HUES6 (cell line): ENCODE data around the gene UBAC2.
"Not testable (repeated sequence)": the region's sequence is repeated elsewhere in the genome, so short reads cannot be mapped to it uniquely, and the experiment has no call there.

ENCODE experiments used
- H3K27ac ChIP-seq: 2 replicates; pipeline ENCODE4 v1.7.0; 2013; ENCODE audit warnings: low read depth, mild to moderate bottlenecking, low read length, inconsistent platforms
- H3K27me3 ChIP-seq: 2 replicates; pipeline ENCODE4 v1.6.1; 2013; ENCODE audit warnings: low read length; ENCODE audit not compliant: control insufficient read depth, insufficient read depth
- H3K36me3 ChIP-seq: 2 replicates; pipeline ENCODE4 v1.6.1; 2013; ENCODE audit warnings: low read length; ENCODE audit not compliant: control insufficient read depth, insufficient read depth
- H3K4me1 ChIP-seq: 2 replicates; pipeline ENCODE4 v1.6.1; 2013; ENCODE audit warnings: low read length; ENCODE audit not compliant: control insufficient read depth, insufficient read depth
- H3K4me3 ChIP-seq: 2 replicates; pipeline ENCODE4 v1.5.1; 2013; ENCODE audit warnings: low read depth, low read length
- H3K9ac ChIP-seq: one replicate; pipeline ENCODE4 v1.6.1; 2013; ENCODE audit warnings: mild to moderate bottlenecking, low read length
- H3K9me3 ChIP-seq: 2 replicates; pipeline ENCODE4 v1.6.1; 2013; ENCODE audit warnings: low read depth, low read length; ENCODE audit not compliant: control insufficient read depth, insufficient read depth

Gene UBAC2

DNA sequence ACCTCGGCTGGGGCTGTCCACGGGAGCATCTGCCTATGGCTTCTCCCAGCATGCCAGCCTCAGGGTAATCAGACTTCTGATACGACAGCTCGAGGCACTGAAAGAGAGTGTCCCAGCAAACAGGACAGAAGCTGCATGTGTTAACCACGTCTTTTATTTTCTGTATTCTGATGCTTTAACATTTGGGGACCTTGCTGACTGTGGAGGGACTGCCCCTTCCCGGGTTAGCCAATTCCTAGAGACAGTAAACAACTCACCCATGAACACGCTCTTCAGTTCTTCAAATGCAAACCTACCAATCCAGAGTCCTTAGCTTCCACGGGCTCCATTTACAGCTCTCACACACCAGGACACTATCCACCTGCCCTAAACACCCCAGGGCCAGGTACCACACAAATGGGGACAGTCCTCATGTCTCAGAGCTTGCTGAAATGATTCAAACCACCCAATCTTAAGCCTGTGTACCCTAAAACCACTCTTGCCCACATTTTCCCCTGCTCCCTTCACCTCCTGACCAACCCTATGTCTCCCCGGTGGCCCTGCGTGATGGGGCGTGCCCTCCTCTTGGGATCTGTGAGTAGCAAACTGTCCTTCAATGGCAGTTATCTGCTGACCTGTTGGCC is 208.9 kb downstream of the UBAC2 start:
- not testable (repeated sequence) for H3K27ac ChIP-seq, H3K36me3 ChIP-seq, H3K4me1 ChIP-seq, H3K4me3 ChIP-seq, H3K27me3 ChIP-seq, H3K9ac ChIP-seq
- peaks cover 12% of the 10 kb centered on the region for H3K9me3 ChIP-seq

DNA sequence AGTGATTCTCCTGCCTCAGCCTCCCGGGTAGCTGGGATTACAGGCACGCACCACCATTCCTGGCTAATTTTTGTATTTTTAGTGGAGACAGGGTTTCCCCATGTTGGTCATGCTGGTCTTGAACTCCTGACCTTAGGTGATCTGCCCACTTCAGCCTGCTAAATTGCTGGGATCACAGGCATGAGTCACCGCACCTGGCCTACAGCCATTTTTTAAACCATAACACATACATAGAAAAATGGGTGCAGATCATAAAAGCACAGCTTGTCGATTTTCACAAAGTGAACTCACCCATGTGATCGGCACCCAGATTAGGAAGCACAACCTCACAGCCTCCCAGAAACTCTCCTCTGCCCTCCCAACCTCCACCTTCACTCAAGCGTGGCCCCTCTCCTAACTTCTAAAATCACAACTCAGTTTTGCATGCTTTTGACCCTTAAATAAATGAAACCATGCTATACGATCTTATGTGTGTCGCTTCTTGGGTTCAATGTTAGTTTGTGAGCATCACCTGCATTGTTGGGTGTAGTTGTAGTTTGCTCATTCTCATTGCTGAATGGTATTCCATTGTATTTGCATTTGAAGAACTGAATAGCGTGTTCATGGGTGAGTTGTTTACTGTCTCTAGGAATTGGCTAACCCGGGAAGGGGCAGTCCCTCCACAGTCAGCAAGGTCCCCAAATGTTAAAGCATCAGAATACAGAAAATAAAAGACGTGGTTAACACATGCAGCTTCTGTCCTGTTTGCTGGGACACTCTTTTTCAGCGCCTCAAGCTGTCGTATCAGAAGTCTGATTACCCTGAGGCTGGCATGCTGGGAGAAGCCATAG is 210.2 kb downstream of the UBAC2 start:
- peaks cover 12% of the 10 kb centered on the region for H3K9me3 ChIP-seq
- not testable (repeated sequence) for H3K27me3 ChIP-seq, H3K4me3 ChIP-seq, H3K27ac ChIP-seq, H3K36me3 ChIP-seq, H3K4me1 ChIP-seq, H3K9ac ChIP-seq

DNA sequence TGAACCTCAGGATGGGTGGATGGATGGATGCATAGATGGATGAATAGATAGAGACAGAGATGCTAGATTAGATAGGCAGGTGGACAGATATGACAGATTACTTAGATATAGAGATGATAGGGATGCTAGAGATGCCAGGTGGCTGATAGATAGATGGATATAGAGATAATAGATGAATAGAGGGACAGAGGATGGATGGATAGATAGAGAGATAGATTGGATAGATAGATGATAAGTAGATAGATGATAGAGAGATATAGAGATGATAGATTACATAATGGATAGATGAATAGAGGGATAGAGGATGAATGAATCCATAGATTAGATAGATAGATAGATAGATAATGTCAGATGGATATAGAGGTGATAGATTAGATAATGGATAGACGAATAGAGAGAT is 212.2 kb downstream of the UBAC2 start:
- no peak overlapping the region for H3K27ac ChIP-seq
- no peaks in the 10 kb centered on the region for H3K36me3 ChIP-seq
- H3K4me3 ChIP-seq, result no peak overlapping the region
- H3K9ac ChIP-seq, result no peak overlapping the region
- no peaks in the 10 kb centered on the region for H3K27me3 ChIP-seq
- peaks cover 12% of the 10 kb centered on the region for H3K9me3 ChIP-seq
- H3K4me1 ChIP-seq, result peaks cover 21% of the 10 kb centered on the region

DNA sequence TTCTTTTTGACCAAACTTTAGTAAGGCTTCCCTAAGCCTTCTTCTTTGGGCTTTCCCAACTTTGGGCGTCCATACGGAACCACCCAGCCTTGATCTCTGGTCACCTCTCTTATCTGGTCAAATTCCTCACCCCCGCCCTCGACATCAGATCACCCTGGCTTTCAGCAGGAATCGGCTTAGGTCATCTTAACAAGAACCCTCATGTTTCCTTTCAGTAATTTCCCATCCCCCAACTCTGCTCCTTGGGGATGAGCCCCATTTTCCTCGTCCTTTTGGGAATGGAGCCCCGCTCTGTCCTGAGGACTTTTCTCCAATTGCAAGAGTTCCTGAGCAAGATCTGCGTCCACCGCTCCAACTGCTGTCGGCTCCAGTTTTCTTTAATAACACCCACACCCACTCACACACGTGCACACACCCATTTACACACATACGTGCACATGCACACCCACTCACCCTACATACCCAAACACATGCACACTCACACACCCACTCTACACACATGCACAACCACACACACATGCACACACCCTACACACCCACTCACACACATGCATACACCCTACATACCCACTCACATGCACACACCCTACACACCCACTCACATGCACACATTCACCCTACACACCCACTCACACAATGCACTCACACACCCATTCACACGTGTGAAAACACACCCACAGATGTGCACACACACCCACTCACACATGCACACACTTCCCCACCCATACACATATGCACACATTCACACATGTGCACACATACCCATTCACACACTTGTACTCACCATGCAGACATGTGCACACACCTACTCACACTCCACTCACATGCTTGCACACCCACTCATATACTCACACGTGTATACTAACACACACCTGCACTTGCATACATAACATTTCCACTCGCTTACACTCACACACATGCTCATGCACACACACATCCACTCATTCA is 213.7 kb downstream of the UBAC2 start:
- H3K27me3 ChIP-seq, result no peaks in the 10 kb centered on the region
- H3K9me3 ChIP-seq, result peaks cover 12% of the 10 kb centered on the region
- H3K9ac ChIP-seq, result no peak overlapping the region
- no peak overlapping the region for H3K27ac ChIP-seq
- no peak overlapping the region for H3K4me3 ChIP-seq
- no peaks in the 10 kb centered on the region for H3K36me3 ChIP-seq
- peaks cover 23% of the 10 kb centered on the region for H3K4me1 ChIP-seq

DNA sequence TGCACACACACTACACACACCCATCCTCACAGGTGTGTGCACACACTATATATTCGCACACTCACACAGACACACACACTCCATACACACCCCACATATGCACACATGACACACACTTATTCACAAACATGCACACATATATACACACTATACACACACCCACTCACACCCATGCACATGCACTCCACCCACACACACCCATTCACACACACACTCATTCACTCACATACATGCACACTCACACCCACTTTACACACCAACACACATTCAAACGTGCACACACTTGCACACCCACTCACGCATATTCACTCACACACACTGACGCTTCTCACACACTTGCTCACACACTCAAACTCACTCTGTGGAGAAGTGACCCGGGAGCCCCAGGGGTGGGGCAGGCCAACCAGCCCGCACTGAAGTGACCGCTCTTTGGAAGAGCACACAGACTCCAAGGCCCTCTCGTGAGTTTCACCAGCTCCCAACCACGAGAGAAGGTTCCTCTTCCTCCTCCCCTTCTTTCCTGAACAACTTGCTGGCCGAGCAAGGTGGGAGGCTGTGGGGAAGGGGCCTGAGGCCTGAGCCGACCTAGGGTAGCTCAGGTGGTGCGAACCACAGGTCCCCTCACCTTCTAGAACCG is 214.5 kb downstream of the UBAC2 start:
- Histone ChIP-seq H3K4me1 (peaks cover 23% of the 10 kb centered on the region), H3K4me3 (no peak overlapping the region), H3K27ac (no peak overlapping the region), H3K9ac (no peak overlapping the region), H3K9me3 (peaks cover 12% of the 10 kb centered on the region), H3K36me3 (no peaks in the 10 kb centered on the region), H3K27me3 (no peaks in the 10 kb centered on the region)

DNA sequence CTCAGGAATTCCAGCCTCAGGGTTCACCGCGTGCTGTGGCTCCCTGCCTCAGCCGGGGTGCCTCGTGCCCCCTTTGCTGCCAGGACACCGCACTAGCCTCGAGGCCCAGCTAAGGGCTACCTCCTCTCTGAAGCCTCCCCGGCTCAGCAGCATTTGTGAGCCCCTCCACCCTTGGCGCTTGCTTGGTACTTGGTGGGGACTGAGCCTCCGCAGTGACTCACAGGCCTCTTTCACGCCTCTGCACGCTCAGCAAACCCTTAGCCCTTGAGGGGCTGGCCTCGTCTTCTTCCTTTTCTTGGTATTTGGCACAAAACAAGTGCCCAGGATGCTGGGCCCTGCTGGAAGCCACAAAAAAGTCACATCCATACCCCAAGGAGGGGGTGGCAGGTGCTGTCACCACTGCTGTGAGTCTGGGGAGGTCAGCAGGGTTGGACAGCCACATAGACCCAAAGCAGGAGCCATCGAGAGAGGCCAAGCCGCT is 215.2 kb downstream of the UBAC2 start:
- Histone ChIP-seq H3K27ac (no peak overlapping the region), H3K9ac (no peak overlapping the region), H3K4me3 (no peak overlapping the region), H3K27me3 (no peaks in the 10 kb centered on the region), H3K36me3 (no peaks in the 10 kb centered on the region), H3K4me1 (peaks cover 23% of the 10 kb centered on the region), H3K9me3 (peaks cover 12% of the 10 kb centered on the region)

DNA sequence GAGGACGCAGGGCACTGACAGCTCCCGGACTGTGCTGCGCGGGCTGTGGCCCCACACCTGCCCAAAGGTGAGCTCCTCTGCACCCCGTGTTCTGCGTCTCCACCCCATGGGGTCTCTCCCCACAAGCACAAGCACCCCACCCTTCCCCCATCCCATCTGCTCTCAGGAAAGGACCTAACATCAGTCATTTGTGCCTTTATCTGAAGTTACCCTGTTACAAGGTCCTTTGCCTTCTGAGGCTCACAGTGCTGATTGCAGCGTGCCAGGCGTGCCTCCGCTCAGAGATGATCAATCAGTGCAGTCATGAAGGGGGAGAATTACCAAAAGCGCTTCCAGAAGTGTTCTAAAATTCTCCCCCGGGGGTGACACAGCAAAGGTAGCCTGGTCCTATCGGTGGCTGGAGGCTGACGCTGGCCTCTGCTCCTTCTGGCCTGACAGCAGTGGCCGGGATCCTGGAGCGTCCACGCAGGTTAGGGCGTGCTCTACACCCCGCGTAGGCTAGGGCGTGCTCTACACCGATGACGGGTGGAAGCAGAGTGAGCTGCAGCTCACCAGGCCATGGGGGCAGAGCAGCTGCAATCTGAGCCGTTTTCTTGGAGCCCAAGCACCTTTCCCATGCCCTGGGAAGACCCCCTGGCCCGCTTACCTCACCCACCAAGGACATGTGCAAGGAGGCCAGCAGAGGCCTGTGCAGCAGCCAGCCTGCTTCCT is 215.9 kb downstream of the UBAC2 start:
- Histone ChIP-seq H3K27me3 (no peaks in the 10 kb centered on the region), H3K36me3 (no peaks in the 10 kb centered on the region), H3K9me3 (peaks cover 10% of the 10 kb centered on the region), H3K9ac (no peak overlapping the region), H3K27ac (no peak overlapping the region), H3K4me3 (no peak overlapping the region), H3K4me1 (peaks cover 23% of the 10 kb centered on the region)

DNA sequence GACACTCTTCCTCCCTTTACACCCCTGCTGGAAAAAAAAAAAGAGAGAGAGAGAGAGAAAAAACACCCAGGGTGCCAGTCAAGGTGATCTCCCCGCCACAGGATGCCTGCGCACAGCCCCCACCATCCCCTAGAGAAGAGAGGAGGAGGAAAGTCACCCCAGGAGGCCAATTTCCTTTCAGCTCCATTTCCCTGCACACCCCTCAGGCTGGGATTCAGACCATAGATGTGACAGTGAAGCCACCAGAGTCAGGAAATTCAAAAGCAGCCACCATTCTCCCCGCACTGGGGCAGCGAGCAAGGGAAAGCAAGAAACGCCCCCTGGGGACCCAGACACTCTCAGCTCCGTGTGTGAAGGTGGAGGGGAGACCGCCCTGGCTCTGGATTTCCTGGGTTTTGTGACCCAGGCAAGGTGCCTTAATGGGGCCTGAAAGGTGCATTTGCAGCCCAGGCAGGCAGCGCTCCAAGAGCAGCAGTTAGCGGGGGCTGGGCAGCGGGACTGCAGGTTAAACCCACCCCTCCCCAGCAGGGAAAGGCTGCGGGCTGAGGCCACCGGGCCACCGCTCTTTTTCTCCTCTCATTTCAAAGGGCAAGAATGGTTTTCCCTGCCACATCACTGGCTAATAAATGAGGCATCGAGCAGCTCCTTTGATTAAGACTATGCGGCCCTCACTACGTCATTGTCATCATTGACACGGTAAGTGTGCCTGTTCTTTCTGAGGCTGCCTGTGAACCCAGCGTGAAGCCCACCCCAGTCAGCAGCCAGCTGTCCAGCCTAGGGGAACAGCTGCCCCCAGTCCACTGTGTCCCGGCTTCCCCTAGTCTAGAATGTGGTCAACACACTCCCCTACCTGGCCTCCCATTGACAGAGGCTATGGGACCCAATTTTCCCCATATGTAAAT is 216.8 kb downstream of the UBAC2 start:
- H3K27ac ChIP-seq, result no peak overlapping the region
- H3K27me3 ChIP-seq, result no peaks in the 10 kb centered on the region
- H3K9ac ChIP-seq, result no peak overlapping the region
- no peaks in the 10 kb centered on the region for H3K36me3 ChIP-seq
- 0 out of 2 replicates have a peak, but pooled peaks cover 2% of the 10 kb centered on the region for H3K9me3 ChIP-seq
- H3K4me1 ChIP-seq, result peaks cover 23% of the 10 kb centered on the region
- H3K4me3 ChIP-seq, result no peak overlapping the region

DNA sequence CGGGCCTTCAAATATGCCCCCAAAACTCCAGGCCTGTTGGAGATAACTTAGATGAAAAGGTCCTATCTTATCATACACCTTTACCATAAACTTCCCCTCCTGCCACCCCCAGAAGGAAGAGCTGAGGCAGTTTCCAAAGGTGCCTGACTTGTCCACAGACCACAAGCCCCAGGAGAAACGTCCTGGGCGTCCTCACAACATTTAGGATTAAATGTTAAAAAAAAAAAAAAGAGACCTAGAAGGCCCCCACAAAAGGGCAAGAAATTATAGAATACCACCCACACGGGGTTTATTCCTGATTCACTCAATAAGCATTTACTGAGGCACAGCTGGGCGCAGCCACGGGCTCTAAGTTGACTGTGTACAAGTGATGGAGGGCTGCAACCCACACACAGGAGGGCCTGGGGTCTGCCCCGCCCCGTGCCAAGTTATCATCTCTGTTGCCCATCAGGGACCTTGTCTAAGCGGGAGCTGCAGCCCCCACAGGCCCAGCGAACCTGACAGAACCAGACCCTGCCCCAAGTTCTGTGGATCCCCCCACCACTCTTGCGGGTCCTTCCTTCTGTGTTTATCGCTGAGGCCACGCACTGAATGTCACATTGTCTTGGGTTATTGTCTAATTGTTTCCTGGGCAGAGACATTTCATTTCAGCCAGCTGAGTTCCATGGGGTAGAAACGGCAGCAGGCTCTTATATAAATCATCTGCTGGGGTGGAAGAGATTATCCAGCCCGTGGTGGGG is 217.6 kb downstream of the UBAC2 start:
- Histone ChIP-seq H3K9ac (no peak overlapping the region), H3K9me3 (no peaks in the 10 kb centered on the region), H3K4me1 (peaks cover 23% of the 10 kb centered on the region), H3K27me3 (no peaks in the 10 kb centered on the region), H3K27ac (no peak overlapping the region), H3K4me3 (no peak overlapping the region), H3K36me3 (no peaks in the 10 kb centered on the region)
